Ovary (tissue), 3 donors: Measurements from ENCODE around the gene TPCN2.

Experiments
- CTCF ChIP-seq, 3 donors: fragments of 450-650 bp in 2 of 3; fragments of 200-600 bp in 1 of 3; IDR thresholded peaks; one replicate each; pipeline versions ENCODE4 v1.5.1 to v1.8.0; 2016 to 2022; ENCODE audit warnings: antibody characterized with exemption in 3 of 3, mild to moderate bottlenecking in 1 of 3
- EP300 ChIP-seq: sonication (generic); formaldehyde crosslinking; IDR thresholded peaks from one replicate; pipeline ENCODE4 v1.6.1; 2017; ENCODE audit warnings: antibody characterized with exemption
- POLR2A ChIP-seq: fragments of 450-650 bp; IDR thresholded peaks from one replicate; pipeline ENCODE4 v1.6.1; 2017; ENCODE audit warnings: antibody characterized with exemption, mild to moderate bottlenecking, moderate library complexity
- donor health status: DM: no; HTN: no; CAD: no.

- TF ChIP-seq POLR2A (no peak), CTCF (IDR thresholded peaks at IDR 0.05) (no peak), EP300 (no peak)
These were observed 12.3 kb downstream of the TPCN2 start for GRCh38 chr11:69060806-69061712.
